Nephron progenitor cell (in vitro differentiated cells): ENCODE data around the gene SELENOS.
A peak's percentile ranks its signal among the peaks of the same experiment; 100 is the strongest.

Source experiments
- DNase-seq: peaks from one replicate; pipeline ENCODE4 v3.0.0; 2021
- H3K27ac Mint-ChIP-seq: 2 replicates; pipeline ENCODE4 v1.8.0; 2021; ENCODE audit warnings: mild to moderate bottlenecking, moderate library complexity, mixed read lengths
- H3K27me3 Mint-ChIP-seq: 2 replicates; pipeline ENCODE4 v1.8.0; 2021; ENCODE audit warnings: mild to moderate bottlenecking, low read depth, mixed read lengths; ENCODE audit not compliant: poor library complexity
- H3K36me3 Mint-ChIP-seq: 2 replicates; pipeline ENCODE4 v1.8.0; 2021; ENCODE audit warnings: low read depth, mixed read lengths
- H3K4me1 Mint-ChIP-seq: 2 replicates; pipeline ENCODE4 v1.8.0; 2021; ENCODE audit warnings: mixed read lengths
- H3K4me3 Mint-ChIP-seq: 2 replicates; pipeline ENCODE4 v1.8.0; 2021; ENCODE audit warnings: mild to moderate bottlenecking, moderate library complexity, mixed read lengths
- H3K9me3 Mint-ChIP-seq: 2 replicates; pipeline ENCODE4 v1.8.0; 2021; ENCODE audit warnings: mild to moderate bottlenecking, moderate library complexity, mixed read lengths
- CTCF ChIP-seq: fragments of 200-600 bp; sonication (generic); IDR thresholded peaks from 2 replicates; pipeline ENCODE4 v1.5.0; 2021; ENCODE audit warnings: antibody characterized with exemption

Gene SELENOS

GRCh38 chr15:101266034-101266433 is 11.3 kb downstream of the SELENOS start:
- no peak for DNase-seq
- Mint-ChIP-seq H3K36me3 (peaks cover 19% of the 10 kb centered on the region), H3K4me3 (no peak overlapping the region), H3K27me3 (peaks cover 7% of the 10 kb centered on the region), H3K4me1 (peaks cover 19% of the 10 kb centered on the region), H3K9me3 (no peaks in the 10 kb centered on the region), H3K27ac (no peak overlapping the region)
- TF ChIP-seq CTCF: no peak

- Mint-ChIP-seq H3K4me3 (no peak overlapping the region), H3K9me3 (no peaks in the 10 kb centered on the region), H3K27ac (peak overlapping the region; percentile 24), H3K27me3 (peaks cover 7% of the 10 kb centered on the region), H3K4me1 (peaks cover 21% of the 10 kb centered on the region), H3K36me3 (peaks cover 13% of the 10 kb centered on the region)
- no peak for TF ChIP-seq CTCF
- DNase-seq: no peak
These were observed 12.2 kb downstream of the SELENOS start for GRCh38 chr15:101264911-101265641.

- Mint-ChIP-seq H3K9me3 (no peaks in the 10 kb centered on the region), H3K4me3 (no peak overlapping the region), H3K4me1 (peaks cover 29% of the 10 kb centered on the region), H3K27ac (no peak overlapping the region), H3K36me3 (peaks cover 4% of the 10 kb centered on the region), H3K27me3 (peaks cover 7% of the 10 kb centered on the region)
- DNase-seq: no peak
- no peak for TF ChIP-seq CTCF
These were observed 13.3 kb downstream of the SELENOS start for GRCh38 chr15:101264011-101264410.

- Mint-ChIP-seq H3K27me3 (peaks cover 7% of the 10 kb centered on the region), H3K4me3 (no peak overlapping the region), H3K9me3 (no peaks in the 10 kb centered on the region), H3K36me3 (no peaks in the 10 kb centered on the region), H3K27ac (no peak overlapping the region), H3K4me1 (peaks cover 41% of the 10 kb centered on the region)
- DNase-seq: no peak
- no peak for TF ChIP-seq CTCF
These were observed 14.7 kb downstream of the SELENOS start for GRCh38 chr15:101262551-101262950.

GRCh38 chr15:101258238-101259144 is 18.8 kb downstream of the SELENOS start:
- peak; percentile 79 for TF ChIP-seq CTCF
- Mint-ChIP-seq H3K27ac (no peak overlapping the region), H3K4me3 (peak overlapping the region; percentile 67)

More at GRCh38 chr15:101258238-101259144, 18.8 kb downstream of the SELENOS start:
- Mint-ChIP-seq H3K36me3 (no peaks in the 10 kb centered on the region), H3K9me3 (no peaks in the 10 kb centered on the region), H3K27me3 (peaks cover 3% of the 10 kb centered on the region), H3K4me1 (peaks cover 43% of the 10 kb centered on the region)
- DNase-seq: peak; percentile 55
